Glomerular endothelial cell (primary cell): ENCODE data around the gene IGF1. TPM values are rescaled to one million over a fixed set of nuclear protein-coding genes. Genes with fewer than 3 reads are reported as not detected.

Experiments
- DNase-seq: peaks from one replicate; pipeline ENCODE4 v3.0.0-alpha.2; 2011; ENCODE audit warnings: low read depth, low spot score; ENCODE audit errors: extremely low read depth
- total RNA-seq: library from RNA; depleted of rRNA; stranded (reverse); fragments of >200 nt; gene quantifications from 2 replicates; pipeline ENCODE4 v1.2.3, GENCODE V29; 2015

IGF1 gene
- total RNA-seq, 1 donor from 2014 or later, result 0.06 TPM

- DNase-seq, result no peak
These were observed 47.1 kb downstream of the IGF1 start for GRCh38 chr12:102433304-102433703.

DNA sequence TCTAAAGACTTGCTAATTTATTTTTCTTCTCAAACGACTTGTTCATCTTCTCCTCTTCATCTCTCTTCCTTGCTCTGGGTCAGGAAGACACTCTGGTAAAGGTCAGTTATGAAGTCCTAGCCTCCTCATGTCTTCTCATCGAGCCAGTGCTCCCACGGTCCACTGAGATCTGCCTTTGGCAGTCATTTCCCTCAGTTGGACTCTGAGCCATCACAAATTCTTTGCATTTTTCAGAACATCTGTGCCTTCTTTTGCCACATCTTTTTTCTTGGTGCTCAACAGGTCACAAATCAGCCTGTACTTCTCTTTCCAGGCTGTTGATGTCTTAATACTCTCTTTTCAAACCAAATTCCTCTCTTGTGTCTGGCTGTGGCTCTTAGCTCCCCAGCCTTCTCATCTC lies 49.7 kb downstream of the IGF1 start:
- DNase-seq, result no peak

GRCh38 chr12:102429211-102430154 lies 50.9 kb downstream of the IGF1 start:
- no peak for DNase-seq

DNA sequence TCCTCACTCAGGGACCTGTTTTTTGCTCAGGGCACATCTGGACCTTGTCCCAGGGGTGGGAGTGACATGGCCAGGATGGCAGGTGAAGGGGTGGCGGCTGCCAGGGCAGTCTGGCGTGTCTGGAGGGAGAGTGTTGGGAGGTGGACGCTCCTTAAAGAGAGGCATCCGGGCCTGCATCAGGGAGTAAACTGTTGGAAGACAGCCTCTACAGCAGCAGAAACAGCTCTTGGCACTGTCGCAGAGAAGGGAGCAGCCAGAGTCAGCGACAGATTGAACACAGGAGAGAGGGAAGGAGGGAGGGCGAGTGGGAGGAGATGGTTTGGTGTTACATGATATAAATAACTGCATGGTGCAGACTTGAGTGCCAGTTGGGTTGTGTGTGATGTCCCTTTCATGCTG lies 52.8 kb downstream of the IGF1 start:
- no peak for DNase-seq

- DNase-seq, result no peak
These were observed 53.5 kb downstream of the IGF1 start for GRCh38 chr12:102426599-102427542.

GRCh38 chr12:102425109-102426039 lies 55.0 kb downstream of the IGF1 start:
- DNase-seq, result no peak

GRCh38 chr12:102423462-102423861 lies 56.9 kb downstream of the IGF1 start:
- DNase-seq, result no peak

DNA sequence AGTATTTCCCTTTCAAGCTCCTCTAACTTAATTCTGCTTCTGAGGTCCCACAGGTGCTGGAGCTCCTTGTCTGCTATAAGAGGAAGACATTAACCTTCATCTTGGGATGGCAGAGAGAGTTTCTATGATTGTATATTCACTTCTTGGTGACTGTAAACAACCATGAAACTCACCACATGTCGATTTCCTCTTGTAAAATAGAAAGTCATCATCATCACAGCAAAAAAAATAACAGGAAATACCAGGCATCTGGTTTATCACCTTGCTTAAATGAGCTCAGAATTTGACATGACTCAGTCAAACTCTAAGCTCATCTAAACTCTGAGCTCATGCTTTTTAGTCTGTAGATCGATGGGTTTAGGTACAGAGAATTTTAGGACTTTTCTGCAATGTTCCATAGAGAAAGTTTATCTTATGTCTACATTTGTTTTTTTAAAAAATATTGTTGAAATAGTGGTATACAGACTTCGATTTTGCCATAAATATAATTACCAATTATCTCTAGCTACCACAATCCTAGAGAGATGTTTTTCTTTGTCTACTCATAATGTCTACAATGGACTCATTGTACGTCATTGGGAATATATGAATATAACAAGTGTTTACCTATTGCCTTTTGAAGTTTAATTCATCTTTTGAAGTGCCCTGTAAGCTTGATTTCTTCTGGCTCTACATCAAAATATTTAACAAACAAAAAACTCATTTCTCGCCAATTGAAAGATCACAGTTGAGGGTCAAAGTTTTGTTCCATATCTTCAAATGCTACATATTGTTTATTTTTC lies 58.4 kb downstream of the IGF1 start:
- DNase-seq, result no peak

GRCh38 chr12:102419094-102419764 lies 61.1 kb downstream of the IGF1 start:
- no peak for DNase-seq

- DNase-seq, result no peak
These were observed 63.3 kb downstream of the IGF1 start for GRCh38 chr12:102417055-102417454.

GRCh38 chr12:102415515-102415914 lies 64.8 kb downstream of the IGF1 start:
- no peak for DNase-seq

DNA sequence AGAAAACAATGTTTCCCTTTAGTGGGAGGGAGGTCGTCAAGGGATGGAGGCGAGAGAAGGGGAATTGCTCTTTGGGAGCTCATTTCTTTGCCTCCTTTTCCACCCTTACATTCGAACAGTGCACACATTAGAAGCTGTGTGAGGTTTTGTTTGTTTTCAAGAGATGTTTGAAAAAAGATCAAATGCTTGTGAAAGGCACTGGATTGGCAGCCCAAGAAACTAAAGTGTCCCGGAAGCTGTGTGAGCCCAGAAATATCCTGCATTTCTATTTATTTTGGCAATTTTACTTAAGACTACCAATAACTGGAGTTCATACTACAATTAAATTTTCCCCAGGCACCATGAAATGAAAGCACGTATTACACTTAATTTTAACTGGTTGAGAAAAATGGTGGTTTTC lies 67.0 kb downstream of the IGF1 start:
- DNase-seq, result no peak

- DNase-seq, result no peak
These were observed 69.9 kb downstream of the IGF1 start for GRCh38 chr12:102410511-102410910.

DNA sequence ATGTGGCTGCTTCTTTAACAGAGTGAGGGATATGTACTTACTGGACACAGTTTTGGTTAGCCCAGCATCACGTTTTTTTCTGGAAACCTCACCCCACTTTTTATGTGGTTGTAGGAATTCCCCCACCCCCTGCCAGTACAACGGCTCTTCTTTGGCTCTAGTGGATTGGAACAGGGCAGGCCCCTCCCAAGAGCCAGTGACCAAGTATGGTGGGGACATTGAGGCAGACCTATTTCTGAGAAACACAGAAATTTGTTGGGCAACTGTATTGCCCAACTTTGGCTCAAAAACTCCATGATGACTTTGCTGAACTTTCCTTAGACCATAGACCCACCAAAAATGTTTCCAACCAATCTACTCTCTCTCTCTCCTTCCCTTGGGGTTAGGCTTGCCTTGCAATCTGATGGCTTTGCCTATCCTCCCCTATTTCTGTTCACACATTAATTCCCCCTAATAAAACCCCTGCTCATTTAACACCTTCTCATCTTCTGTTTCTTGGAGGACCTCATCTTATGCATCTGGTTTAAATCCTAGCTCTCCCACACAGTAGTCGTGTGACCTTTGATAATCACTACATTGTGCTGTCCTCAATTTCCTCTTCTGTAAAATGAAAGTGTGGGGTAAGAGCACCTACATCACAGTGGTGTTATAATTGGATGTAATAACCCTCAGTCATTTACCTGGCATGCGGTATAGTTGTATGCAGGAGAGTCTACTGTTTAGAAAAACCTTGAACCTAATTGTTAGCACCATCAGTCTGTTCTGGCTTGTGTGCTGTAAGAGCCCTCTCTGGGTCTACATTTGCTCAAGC lies 71.7 kb downstream of the IGF1 start:
- no peak for DNase-seq

DNA sequence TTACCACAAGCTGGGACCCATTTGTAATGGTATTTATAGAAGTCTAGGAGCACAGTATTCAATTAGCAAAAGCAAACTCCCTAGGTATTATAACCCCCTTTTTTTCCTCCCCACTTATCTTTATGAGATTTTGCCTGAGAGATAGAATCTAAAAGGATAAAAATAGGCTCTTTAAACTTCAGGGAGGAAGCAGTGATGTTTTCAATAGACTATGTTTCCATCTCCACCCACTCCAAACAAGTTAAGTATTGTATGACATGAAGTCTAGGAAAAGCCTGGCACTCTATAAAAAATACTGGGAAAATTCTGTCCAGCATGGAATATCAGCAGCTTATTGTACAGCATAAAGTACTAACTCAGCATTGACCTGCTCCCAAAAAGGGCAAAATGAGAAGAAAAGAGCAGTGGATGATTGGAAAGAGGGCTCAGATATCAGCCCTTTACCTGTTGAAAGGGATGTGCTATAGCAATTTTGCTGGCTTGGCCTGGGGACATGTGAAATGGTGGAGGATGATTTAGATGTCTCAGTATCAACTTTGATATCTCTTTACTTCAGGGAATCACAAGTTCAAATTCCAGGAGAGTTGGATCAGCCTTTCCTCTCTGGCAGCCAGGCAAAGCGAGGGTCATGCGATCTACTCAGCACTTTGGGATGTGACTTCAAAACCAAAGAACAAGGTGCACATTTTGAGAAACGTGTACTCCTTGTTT lies 72.4 kb downstream of the IGF1 start:
- DNase-seq, result no peak

DNA sequence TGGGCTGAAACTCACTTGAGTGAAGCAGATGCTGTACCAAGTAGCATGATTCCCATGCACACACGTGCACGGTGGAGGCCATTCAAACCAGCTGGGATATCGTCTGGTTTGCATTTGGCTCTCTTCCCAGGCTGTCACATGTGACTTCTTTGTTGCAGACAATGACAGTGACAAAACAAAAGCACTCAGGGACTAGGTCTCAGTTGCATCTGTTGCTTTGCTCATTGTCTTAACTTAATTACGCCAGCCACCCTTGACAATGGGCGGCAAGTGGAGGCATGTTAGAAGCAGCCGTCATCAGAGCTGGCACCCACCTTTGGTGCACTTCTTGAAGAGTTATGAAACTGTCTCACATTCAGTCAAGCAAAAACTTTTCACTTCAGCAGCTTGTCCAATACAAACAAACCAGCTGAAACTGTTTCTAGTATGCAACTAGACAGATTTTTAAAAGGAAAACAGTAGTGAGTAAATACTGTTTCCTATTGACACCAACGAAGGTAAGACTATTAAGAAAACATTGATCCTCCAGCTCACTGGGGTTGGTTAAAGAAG lies 74.3 kb downstream of the IGF1 start:
- DNase-seq, result no peak

DNA sequence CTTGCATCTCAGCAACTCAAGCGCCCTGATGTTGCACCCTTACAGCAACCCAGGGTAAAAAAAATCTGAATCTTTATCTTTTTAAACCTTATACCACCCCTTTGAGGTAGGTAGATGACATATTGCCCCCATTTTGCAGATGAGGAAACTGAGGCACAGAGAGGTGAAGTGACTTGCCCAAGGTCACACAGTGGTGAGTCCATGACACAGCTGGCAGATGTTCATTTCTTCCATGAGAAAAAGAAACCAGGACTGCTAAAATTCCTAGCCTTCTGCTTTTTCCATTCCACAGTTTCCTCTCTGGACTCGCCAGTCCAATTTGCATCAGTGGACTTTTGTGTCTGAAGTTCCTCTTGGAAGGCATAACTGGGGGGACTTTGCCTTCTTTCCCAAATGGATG lies 79.3 kb downstream of the IGF1 start:
- DNase-seq, result no peak
